Measurements from ENCODE around the gene RPL7L1. TPM values are rescaled to one million over a fixed set of nuclear protein-coding genes. Genes with fewer than 3 reads are reported as not detected.
"Not testable (repeated sequence)": the region's sequence is repeated elsewhere in the genome, so short reads cannot be mapped to it uniquely, and the experiment has no call there.

RPL7L1 gene
- total RNA-seq, 2 donors from 2014 or later = 46.4 to 67.4 TPM

DNA sequence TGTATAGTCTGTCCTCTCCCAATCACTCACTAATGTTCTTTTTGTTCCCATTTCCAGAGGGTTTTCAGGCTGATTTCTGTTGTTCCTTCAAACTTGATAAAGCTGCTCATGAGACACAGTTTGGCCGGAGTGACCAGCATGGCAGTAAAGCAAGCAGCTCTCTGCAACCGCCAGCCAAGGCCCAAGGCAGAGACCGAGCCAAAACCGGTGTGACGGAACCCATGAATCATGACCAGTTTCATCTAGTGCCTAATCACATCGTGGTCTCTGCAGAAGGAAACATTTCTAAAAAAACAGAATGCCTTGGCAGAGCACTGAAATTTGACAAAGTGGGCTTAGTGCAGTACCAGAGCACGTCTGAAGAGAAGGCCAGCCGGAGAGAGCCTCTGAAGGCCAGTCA is 14.8 kb upstream of the RPL7L1 start:
- H3K27ac ChIP-seq = no peak overlapping the region
- TF ChIP-seq, protein P1, sequence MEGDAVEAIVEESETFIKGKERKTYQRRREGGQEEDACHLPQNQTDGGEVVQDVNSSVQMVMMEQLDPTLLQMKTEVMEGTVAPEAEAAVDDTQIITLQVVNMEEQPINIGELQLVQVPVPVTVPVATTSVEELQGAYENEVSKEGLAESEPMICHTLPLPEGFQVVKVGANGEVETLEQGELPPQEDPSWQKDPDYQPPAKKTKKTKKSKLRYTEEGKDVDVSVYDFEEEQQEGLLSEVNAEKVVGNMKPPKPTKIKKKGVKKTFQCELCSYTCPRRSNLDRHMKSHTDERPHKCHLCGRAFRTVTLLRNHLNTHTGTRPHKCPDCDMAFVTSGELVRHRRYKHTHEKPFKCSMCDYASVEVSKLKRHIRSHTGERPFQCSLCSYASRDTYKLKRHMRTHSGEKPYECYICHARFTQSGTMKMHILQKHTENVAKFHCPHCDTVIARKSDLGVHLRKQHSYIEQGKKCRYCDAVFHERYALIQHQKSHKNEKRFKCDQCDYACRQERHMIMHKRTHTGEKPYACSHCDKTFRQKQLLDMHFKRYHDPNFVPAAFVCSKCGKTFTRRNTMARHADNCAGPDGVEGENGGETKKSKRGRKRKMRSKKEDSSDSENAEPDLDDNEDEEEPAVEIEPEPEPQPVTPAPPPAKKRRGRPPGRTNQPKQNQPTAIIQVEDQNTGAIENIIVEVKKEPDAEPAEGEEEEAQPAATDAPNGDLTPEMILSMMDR (IDR thresholded peaks at IDR 0.05) = no peak
- DNase-seq = no peak
- no peak overlapping the region for H3K4me3 ChIP-seq
- H3K9me3 ChIP-seq = no peaks in the 10 kb centered on the region
- no peaks in the 10 kb centered on the region for H3K4me1 ChIP-seq
- intact Hi-C loops (cut with DNase I) = no loop called here
- H3K36me3 ChIP-seq = peaks cover 15% of the 10 kb centered on the region
- no peak overlapping the region for H3K9ac ChIP-seq (ENCODE audit: low read depth in 2 of 2, low read length in 2 of 2)
- no peaks in the 10 kb centered on the region for H3K27me3 ChIP-seq

DNA sequence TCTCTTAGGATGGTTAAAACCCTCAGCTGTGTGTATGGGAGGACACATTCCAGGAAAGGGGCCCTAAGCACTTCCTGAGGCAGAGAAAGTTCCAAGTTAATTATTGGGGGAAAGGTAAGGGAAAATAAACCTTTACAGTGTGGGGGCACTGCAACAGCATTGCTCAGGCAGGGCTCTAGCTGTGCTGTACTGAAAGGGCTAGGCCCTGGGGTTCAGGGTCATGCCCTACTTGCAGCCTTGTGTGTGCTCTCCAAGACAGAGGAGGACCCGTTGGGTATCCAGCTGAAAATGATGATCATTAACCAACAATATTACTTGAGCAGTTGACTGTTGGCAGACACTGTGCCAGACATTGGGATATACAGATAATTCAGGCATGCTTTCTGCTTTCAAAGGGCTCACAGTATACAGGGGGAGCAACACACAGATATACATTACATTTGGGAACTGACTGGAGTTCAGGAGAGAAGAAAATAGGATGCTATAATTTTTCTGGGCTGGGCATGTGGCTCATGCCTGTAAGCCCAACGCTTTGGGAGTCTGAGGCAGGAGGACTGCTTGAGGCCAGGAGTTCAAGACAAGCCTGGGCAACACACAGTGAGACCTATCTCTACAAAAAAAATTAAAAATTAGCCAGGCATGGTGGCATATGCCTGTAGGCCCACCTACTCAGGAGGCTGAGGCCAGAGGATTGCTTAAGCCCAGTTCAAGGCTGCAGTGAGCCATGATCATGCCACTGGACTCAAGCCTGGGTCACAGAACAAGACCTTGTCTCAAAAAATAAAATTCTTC is 9.1 kb upstream of the RPL7L1 start:
- Histone ChIP-seq H3K9me3 (no peaks in the 10 kb centered on the region), H3K36me3 (peaks cover 9% of the 10 kb centered on the region), H3K4me3 (no peak overlapping the region), H3K9ac (ENCODE audit: low read depth in 2 of 2, low read length in 2 of 2) (no peak overlapping the region), H3K4me1 (no peaks in the 10 kb centered on the region), H3K27me3 (no peaks in the 10 kb centered on the region), H3K27ac (no peak overlapping the region)
- TF ChIP-seq, protein P1 (IDR thresholded peaks at IDR 0.05) = no peak
- no peak for DNase-seq
- intact Hi-C loops (cut with DNase I) = no loop called here

DNA sequence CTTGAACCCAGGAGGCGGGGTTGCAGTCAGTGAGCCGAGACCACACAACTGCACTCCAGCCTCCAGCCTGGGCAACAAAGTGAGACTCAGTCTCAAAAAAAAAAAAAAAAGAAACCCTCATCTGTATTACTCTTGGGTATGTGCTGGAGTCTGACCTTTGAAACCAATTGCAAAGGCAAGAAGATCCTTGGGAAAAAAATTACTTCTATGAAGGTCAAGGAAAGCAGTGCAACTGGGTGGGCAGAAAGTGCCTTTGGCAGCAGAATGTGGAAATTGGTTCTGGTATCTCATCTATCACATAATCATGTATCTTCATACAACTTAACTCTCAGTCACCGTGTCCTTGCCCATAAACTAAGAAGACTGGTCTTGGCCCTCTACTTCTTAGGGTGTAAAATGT is 7.7 kb upstream of the RPL7L1 start:
- no peak for DNase-seq
- H3K4me1 ChIP-seq = no peaks in the 10 kb centered on the region
- no peak overlapping the region for H3K27ac ChIP-seq
- intact Hi-C loops (cut with DNase I) = no loop called here
- H3K9ac ChIP-seq (ENCODE audit: low read depth in 2 of 2, low read length in 2 of 2) = no peak overlapping the region
- H3K27me3 ChIP-seq = no peaks in the 10 kb centered on the region
- TF ChIP-seq, protein P1 (IDR thresholded peaks at IDR 0.05) = no peak
- no peak overlapping the region for H3K4me3 ChIP-seq
- H3K9me3 ChIP-seq = no peaks in the 10 kb centered on the region
- no peaks in the 10 kb centered on the region for H3K36me3 ChIP-seq

DNA sequence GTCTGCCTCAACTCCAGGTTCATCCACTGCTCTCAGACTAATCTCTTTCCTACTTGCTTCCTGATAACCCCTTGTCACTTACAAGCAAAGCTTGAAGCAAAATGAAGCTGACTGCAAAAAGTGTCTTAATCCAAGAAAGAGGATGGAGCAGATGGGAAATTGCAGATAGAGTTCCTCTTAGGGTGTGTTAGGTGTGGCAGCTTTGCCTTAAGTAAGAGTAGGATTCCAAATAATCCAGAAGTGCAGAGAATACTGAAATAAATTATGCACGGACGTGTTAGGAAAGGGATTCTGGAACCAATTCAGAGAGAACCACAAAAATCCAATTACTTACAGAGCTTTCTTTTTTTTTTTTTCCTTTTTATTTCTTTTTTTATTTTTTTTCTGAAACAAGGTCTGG is 6.1 kb upstream of the RPL7L1 start:
- intact Hi-C loops (cut with DNase I) = no loop called here
- no peaks in the 10 kb centered on the region for H3K4me1 ChIP-seq
- TF ChIP-seq, protein P1 (IDR thresholded peaks at IDR 0.05) = no peak

DNA sequence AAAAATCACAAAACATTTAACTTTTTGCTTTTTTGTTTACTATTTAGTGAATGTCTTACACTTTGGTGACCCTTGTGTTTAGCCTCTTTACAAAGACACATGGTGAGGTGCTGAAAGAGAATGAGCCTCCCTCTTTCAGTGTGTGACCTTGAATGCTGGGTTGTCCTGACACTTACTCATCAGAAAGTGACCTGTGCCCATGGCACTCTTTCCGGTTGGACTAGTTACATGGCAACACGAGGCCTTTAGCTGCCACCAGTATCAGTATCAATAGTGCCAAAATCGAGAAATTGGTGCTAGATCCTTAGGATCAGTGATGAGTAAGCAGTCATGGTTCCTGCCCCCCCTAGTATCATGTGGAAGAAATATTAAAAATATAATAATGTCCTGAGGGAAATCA is 1.7 kb upstream of the RPL7L1 start:
- Histone ChIP-seq H3K4me3 (no peak overlapping the region), H3K4me1 (peaks cover 4% of the 10 kb centered on the region), H3K27me3 (no peaks in the 10 kb centered on the region), H3K9ac (ENCODE audit: low read depth in 2 of 2, low read length in 2 of 2) (peak overlapping the region in 1 of 2 donors; percentile 30), H3K9me3 (no peaks in the 10 kb centered on the region), H3K27ac (no peak overlapping the region), H3K36me3 (no peaks in the 10 kb centered on the region)
- TF ChIP-seq, protein P1 (IDR thresholded peaks at IDR 0.05) = no peak
- intact Hi-C loops (cut with DNase I) = loop anchor here (2.0 kb wide), 1 partner anchor 217 kb away; no protein-coding TSS in a partner anchor
- no peak for DNase-seq

More for the DNA sequence above, 6.1 kb upstream of the RPL7L1 start:
- Histone ChIP-seq H3K36me3 (no peaks in the 10 kb centered on the region), H3K4me3 (no peak overlapping the region), H3K27ac (no peak overlapping the region), H3K9me3 (no peaks in the 10 kb centered on the region), H3K9ac (ENCODE audit: low read depth in 2 of 2, low read length in 2 of 2) (no peak overlapping the region), H3K27me3 (no peaks in the 10 kb centered on the region)
- no peak for DNase-seq

DNA sequence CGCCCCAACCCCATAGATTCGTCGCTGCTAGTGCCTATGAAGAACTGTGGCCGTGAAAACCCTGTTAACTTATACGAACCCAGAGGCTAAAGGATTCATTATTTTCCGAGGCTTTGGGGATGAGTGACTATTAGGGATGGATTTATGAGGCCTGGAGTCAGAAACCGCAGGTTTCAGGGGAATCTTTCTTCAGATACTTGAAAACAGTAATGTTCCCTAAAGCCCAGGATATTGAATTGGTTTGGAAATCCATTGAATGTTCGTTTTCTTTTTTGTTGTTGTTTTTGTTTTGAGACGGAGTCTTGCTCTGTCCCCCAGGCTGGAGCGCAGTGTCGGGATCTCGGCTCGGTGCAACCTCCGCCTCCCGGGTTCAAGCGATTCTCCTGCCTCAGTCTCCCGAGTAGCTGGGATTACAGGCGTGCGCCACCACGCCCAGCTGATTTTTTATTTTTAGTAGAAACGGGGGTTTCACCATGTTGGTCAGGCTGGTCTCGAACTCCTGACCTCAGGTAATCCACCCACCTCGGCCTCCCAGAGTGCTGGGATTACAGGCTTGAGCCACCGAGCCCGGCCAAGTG is 913 bp downstream of the RPL7L1 start:
- intact Hi-C loops (cut with DNase I); DNase-seq; H3K4me1 ChIP-seq; H3K9me3 ChIP-seq; H3K27me3 ChIP-seq: not testable (repeated sequence)
- peak overlapping the region; percentile 66 to 79 for H3K9ac ChIP-seq (ENCODE audit: low read depth in 2 of 2, low read length in 2 of 2)
- peak overlapping the region; percentile 88 for H3K27ac ChIP-seq
- peak overlapping the region; percentile 62 for H3K4me3 ChIP-seq
- peaks cover 16% of the 10 kb centered on the region for H3K36me3 ChIP-seq

DNA sequence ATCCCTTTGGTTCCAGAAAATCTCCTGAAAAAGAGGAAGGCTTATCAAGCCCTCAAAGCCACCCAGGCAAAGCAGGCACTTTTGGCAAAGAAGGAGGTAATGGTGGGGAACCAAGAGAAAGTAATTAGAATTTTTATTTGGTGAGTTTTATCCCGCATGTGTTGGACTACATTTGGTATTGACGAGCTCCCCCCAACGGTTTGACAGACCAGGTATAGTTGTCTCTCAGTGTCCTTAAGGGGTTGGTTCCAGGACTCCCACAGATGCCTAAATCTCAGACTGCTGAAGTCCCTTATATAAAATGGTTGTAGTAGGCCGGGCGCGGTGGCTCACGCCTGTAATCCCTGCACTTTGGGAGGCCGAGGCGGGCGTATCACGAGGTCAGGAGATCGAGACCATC is 1.5 kb downstream of the RPL7L1 start:
- H3K27ac ChIP-seq; H3K9me3 ChIP-seq; intact Hi-C loops (cut with DNase I); H3K4me1 ChIP-seq; DNase-seq; H3K27me3 ChIP-seq: not testable (repeated sequence)
- H3K4me3 ChIP-seq = peak overlapping the region; percentile 62
- H3K36me3 ChIP-seq = peaks cover 16% of the 10 kb centered on the region
- peak overlapping the region; percentile 66 to 79 for H3K9ac ChIP-seq (ENCODE audit: low read depth in 2 of 2, low read length in 2 of 2)

Measured in colonic mucosa (tissue), 4 donors.